GM19025 (cell line): ENCODE measurements around the gene LRRC7.
"Not testable (repeated sequence)": the region's sequence is repeated elsewhere in the genome, so short reads cannot be mapped to it uniquely, and the experiment has no call there.

ENCODE experiments used
- ATAC-seq: cut with Tn5 transposase; IDR thresholded peaks from one replicate; pipeline ENCODE4 v1.9.1; 2021; ENCODE audit warnings: mild to moderate bottlenecking, low read depth, moderate library complexity; ENCODE audit not compliant: unreplicated experiment

The LRRC7 gene

GRCh38 chr1:69688193-69688592, 120.5 kb downstream of the LRRC7 start:
- no peak for ATAC-seq

GRCh38 chr1:69691179-69691578, 123.5 kb downstream of the LRRC7 start:
- ATAC-seq = no peak

- ATAC-seq = no peak
Observed at GRCh38 chr1:69693921-69694675, 126.4 kb downstream of the LRRC7 start.

- no peak for ATAC-seq
Observed at GRCh38 chr1:69697340-69697739, 129.6 kb downstream of the LRRC7 start.

GRCh38 chr1:69700770-69701169, 133.0 kb downstream of the LRRC7 start:
- ATAC-seq = no peak

GRCh38 chr1:69702085-69702484, 134.4 kb downstream of the LRRC7 start:
- no peak for ATAC-seq

- no peak for ATAC-seq
Observed at GRCh38 chr1:69706473-69706872, 138.8 kb downstream of the LRRC7 start.

GRCh38 chr1:69707103-69707502, 139.4 kb downstream of the LRRC7 start:
- no peak for ATAC-seq

GRCh38 chr1:69710484-69711189, 142.9 kb downstream of the LRRC7 start:
- ATAC-seq = no peak

- no peak for ATAC-seq
Observed at GRCh38 chr1:69711190-69711930, 143.6 kb downstream of the LRRC7 start.

GRCh38 chr1:69717834-69718233, 150.1 kb downstream of the LRRC7 start:
- not testable (repeated sequence) for ATAC-seq

GRCh38 chr1:69728206-69728605, 160.5 kb downstream of the LRRC7 start:
- no peak for ATAC-seq

GRCh38 chr1:69733061-69733460, 165.3 kb downstream of the LRRC7 start:
- no peak for ATAC-seq

- ATAC-seq = peak; percentile 59
Observed at GRCh38 chr1:69737527-69738185, 169.9 kb downstream of the LRRC7 start.

- ATAC-seq = no peak
Observed at GRCh38 chr1:69738458-69739250, 170.9 kb downstream of the LRRC7 start.

GRCh38 chr1:69739251-69739605, 171.5 kb downstream of the LRRC7 start:
- ATAC-seq = no peak

GRCh38 chr1:69743146-69743545, 175.4 kb downstream of the LRRC7 start:
- no peak for ATAC-seq

- ATAC-seq = no peak
Observed at GRCh38 chr1:69744381-69744780, 176.7 kb downstream of the LRRC7 start.

GRCh38 chr1:69747207-69747606, 179.5 kb downstream of the LRRC7 start:
- ATAC-seq = no peak

GRCh38 chr1:69750638-69751037, 182.9 kb downstream of the LRRC7 start:
- ATAC-seq = no peak
